ENCODE data around the gene HPF1.

- TF ChIP-seq CTCF (IDR thresholded peaks at IDR 0.05 in 8 of 11, conservative IDR thresholded peaks at IDR 0.05 in 3 of 11) (no peak), POLR2AphosphoS5 (IDR thresholded peaks at IDR 0.05) (no peak), POLR2A (IDR thresholded peaks at IDR 0.05) (no peak)
Measured at GRCh38 chr4:169724260-169724659, 33.5 kb downstream of the HPF1 start.
